LNCAP (cell line): ENCODE results near the gene ZBTB40.

Experiments used
- CTCF ChIP-seq: fragments of 450-650 bp; IDR thresholded peaks from 2 replicates; pipeline ENCODE4 v1.5.1; 2017; ENCODE audit warnings: mild to moderate bottlenecking

The ZBTB40 gene

GRCh38 chr1:22575532-22576149, 124.0 kb downstream of the ZBTB40 start:
- TF ChIP-seq CTCF = no peak

GRCh38 chr1:22576150-22576544, 124.5 kb downstream of the ZBTB40 start:
- no peak for TF ChIP-seq CTCF

- TF ChIP-seq CTCF = no peak
Measured at GRCh38 chr1:22576617-22577016, 125.0 kb downstream of the ZBTB40 start.

GRCh38 chr1:22578732-22579361, 127.2 kb downstream of the ZBTB40 start:
- TF ChIP-seq CTCF = no peak

- no peak for TF ChIP-seq CTCF
Measured at GRCh38 chr1:22579541-22580155, 128.0 kb downstream of the ZBTB40 start.
